ENCODE results near the gene ATXN2L. TPM values are rescaled to one million over a fixed set of nuclear protein-coding genes. Genes with fewer than 3 reads are reported as not detected.

The ATXN2L gene
- polyA plus RNA-seq, 1 of the 3 experiments (the other 2 are of a cell fraction): 39.2 TPM

DNA sequence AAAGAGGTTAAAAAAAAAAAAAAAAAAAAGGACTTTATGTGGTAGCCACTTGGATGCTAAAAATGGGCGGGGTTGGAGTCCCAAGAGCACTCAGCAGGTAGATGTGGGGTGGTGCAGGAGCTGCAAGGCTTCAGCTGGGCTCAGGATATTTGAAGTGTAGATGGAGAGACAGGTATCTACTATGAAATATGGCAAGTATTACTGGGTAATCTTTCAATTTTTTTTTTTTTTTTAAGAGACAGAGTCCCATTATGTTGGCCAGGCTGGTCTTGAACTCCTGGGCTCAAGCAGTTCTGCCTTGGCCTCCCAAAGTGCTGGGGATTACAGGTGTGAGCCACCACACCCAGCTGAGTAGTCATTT, 15.7 kb downstream of the ATXN2L start:
- 100% methylated on average over 1 of the region's 1 CpG for WGBS (ENCODE audit: low lambda C conversion rate)
- H3K4me2 ChIP-seq: no peak overlapping the region
- no peaks in the 10 kb centered on the region for H3K4me1 ChIP-seq (ENCODE audit: control insufficient read depth in 1 of 2, insufficient read depth in 2 of 2, low read depth in 1 of 2, low read length in 1 of 2)
- H4K20me1 ChIP-seq (ENCODE audit: insufficient read depth): no peaks in the 10 kb centered on the region
- POLR2A ChIA-PET: interaction anchor here (1.1 to 1.8 kb wide), 3 partner anchors 8 to 17 kb away, joined by 3 to 9 read pairs (median 5); partner anchors contain the start of genes ATXN2L and TUFM
- DNase-seq: no peak
- TF ChIP-seq, protein P1, sequence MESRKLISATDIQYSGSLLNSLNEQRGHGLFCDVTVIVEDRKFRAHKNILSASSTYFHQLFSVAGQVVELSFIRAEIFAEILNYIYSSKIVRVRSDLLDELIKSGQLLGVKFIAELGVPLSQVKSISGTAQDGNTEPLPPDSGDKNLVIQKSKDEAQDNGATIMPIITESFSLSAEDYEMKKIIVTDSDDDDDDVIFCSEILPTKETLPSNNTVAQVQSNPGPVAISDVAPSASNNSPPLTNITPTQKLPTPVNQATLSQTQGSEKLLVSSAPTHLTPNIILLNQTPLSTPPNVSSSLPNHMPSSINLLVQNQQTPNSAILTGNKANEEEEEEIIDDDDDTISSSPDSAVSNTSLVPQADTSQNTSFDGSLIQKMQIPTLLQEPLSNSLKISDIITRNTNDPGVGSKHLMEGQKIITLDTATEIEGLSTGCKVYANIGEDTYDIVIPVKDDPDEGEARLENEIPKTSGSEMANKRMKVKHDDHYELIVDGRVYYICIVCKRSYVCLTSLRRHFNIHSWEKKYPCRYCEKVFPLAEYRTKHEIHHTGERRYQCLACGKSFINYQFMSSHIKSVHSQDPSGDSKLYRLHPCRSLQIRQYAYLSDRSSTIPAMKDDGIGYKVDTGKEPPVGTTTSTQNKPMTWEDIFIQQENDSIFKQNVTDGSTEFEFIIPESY (IDR thresholded peaks at IDR 0.05; ENCODE audit: borderline replicate concordance, low read depth): no peak
- TF ChIP-seq TAF1 (IDR thresholded peaks at IDR 0.05; ENCODE audit: borderline replicate concordance, low read depth, low read length): no peak
- no peak for TF ChIP-seq NRF1 (IDR thresholded peaks at IDR 0.05; ENCODE audit: low read depth, low read length)
- no peak for TF ChIP-seq SMC3 (IDR thresholded peaks at IDR 0.05; ENCODE audit: low read depth, low read length)
- TF ChIP-seq, protein P2, sequence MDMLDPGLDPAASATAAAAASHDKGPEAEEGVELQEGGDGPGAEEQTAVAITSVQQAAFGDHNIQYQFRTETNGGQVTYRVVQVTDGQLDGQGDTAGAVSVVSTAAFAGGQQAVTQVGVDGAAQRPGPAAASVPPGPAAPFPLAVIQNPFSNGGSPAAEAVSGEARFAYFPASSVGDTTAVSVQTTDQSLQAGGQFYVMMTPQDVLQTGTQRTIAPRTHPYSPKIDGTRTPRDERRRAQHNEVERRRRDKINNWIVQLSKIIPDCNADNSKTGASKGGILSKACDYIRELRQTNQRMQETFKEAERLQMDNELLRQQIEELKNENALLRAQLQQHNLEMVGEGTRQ (IDR thresholded peaks at IDR 0.05; ENCODE audit: borderline replicate concordance, low read depth, low read length): no peak
- TF ChIP-seq EP300 (IDR thresholded peaks at IDR 0.05; ENCODE audit: borderline replicate concordance in 1 of 2, low read depth in 1 of 2, low read length in 1 of 2): no peak
- H3K27me3 ChIP-seq (ENCODE audit: insufficient read depth): no peaks in the 10 kb centered on the region
- H3K4me3 ChIP-seq (ENCODE audit: low read depth in 2 of 2, low read length in 1 of 2): no peak overlapping the region
- peaks cover 42% of the 10 kb centered on the region for H3F3A ChIP-seq (replicated peaks; ENCODE audit: insufficient read depth)
- H3K27ac ChIP-seq (ENCODE audit: low read depth in 2 of 2, low read length in 1 of 2): no peak overlapping the region
- H3K36me3 ChIP-seq (replicated peaks in 1 of 2; ENCODE audit: control insufficient read depth in 1 of 2, insufficient read depth in 2 of 2, low read length in 1 of 2): peaks cover 25 to 45% of the 10 kb centered on the region in 2 experiments
- H2AFZ ChIP-seq (ENCODE audit: low read depth): no peak overlapping the region
- H3K9me2 ChIP-seq: no peaks in the 10 kb centered on the region
- H3K9ac ChIP-seq: no peak overlapping the region
- H3K79me2 ChIP-seq (ENCODE audit: insufficient read depth): peaks cover 11% of the 10 kb centered on the region; the same call in 1 of the 2 replicates
- CTCF ChIA-PET: interaction anchor here (1.4 kb wide), 1 partner anchor 107 kb away, joined by 5 read pairs; no protein-coding TSS in a partner anchor
- no peaks in the 10 kb centered on the region for H3K9me3 ChIP-seq

DNA sequence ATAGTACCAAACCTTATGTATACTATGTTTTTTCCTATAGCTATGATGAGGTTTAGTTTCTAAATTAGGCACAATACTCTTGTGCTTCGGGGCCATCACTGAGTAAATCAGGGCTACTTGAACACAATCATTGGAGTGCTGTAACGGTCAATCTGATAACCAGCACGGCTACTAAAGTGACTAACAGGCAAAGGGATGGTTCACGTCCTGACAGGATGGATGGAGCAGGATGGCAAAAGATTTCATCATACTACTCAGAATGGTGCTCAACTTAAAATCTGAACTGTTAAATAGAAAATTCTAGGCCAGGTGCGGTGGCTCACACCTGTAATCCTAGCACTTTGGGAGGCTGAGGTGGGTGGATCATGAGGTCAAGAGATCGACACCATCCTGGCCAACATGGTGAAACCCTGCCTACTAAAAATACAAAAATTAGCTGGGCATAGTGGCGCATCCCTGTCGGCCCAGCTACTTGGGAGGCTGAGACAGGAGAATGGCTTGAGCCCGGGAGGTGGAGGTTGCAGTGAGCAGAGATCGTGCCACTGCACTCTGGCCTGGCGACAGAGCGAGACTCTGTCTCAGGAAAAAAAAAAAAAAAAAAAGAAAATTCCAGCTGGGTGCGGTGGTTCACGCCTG, 16.3 kb downstream of the ATXN2L start:
- Histone ChIP-seq H3K27me3 (ENCODE audit: insufficient read depth) (no peaks in the 10 kb centered on the region), H3K27ac (ENCODE audit: low read depth in 2 of 2, low read length in 1 of 2) (no peak overlapping the region), H3K4me2 (no peak overlapping the region), H3F3A (replicated peaks; ENCODE audit: insufficient read depth) (peaks cover 42% of the 10 kb centered on the region), H3K9me2 (no peaks in the 10 kb centered on the region), H4K20me1 (ENCODE audit: insufficient read depth) (no peaks in the 10 kb centered on the region), H3K79me2 (ENCODE audit: insufficient read depth) (peaks cover 8% of the 10 kb centered on the region; the same call in 1 of the 2 replicates), H3K4me3 (ENCODE audit: low read depth in 2 of 2, low read length in 1 of 2) (no peak overlapping the region), H3K4me1 (ENCODE audit: control insufficient read depth in 1 of 2, insufficient read depth in 2 of 2, low read depth in 1 of 2, low read length in 1 of 2) (no peaks in the 10 kb centered on the region), H2AFZ (ENCODE audit: low read depth) (no peak overlapping the region), H3K9me3 (no peaks in the 10 kb centered on the region), H3K36me3 (replicated peaks in 1 of 2; ENCODE audit: control insufficient read depth in 1 of 2, insufficient read depth in 2 of 2, low read length in 1 of 2) (peaks cover 27 to 45% of the 10 kb centered on the region in 2 experiments), H3K9ac (no peak overlapping the region)
- no peak for DNase-seq
- CTCF ChIA-PET: interaction anchor here (1.2 kb wide), 1 partner anchor 106 kb away, joined by 3 read pairs; no protein-coding TSS in a partner anchor
- POLR2A ChIA-PET: interaction anchor here (0.7 to 1.1 kb wide), 3 partner anchors 16 to 1920 kb away, joined by 3 to 5 read pairs (median 3); no protein-coding TSS in a partner anchor
- whole genome bisulfite sequencing (ENCODE audit: low lambda C conversion rate): 94% methylated on average over 14 of the region's 14 CpGs
- TF ChIP-seq, protein P2 (IDR thresholded peaks at IDR 0.05; ENCODE audit: borderline replicate concordance, low read depth, low read length): no peak
- TF ChIP-seq SMC3 (IDR thresholded peaks at IDR 0.05; ENCODE audit: low read depth, low read length) (no peak), EP300 (IDR thresholded peaks at IDR 0.05; ENCODE audit: borderline replicate concordance in 1 of 2, low read depth in 1 of 2, low read length in 1 of 2) (no peak), ELF1 (IDR thresholded peaks at IDR 0.05) (no peak), MEF2A (IDR thresholded peaks at IDR 0.05; ENCODE audit: borderline replicate concordance, low read depth) (no peak), FOXJ3 (CRISPR knock-in tag; IDR thresholded peaks at IDR 0.05) (no peak), MXI1 (IDR thresholded peaks at IDR 0.05; ENCODE audit: low read depth, low read length) (no peak), FOXM1 (IDR thresholded peaks at IDR 0.05; ENCODE audit: low read depth) (no peak), EZH2phosphoT487 (IDR thresholded peaks at IDR 0.05; ENCODE audit: borderline replicate concordance, low read depth) (no peak), RFX5 (IDR thresholded peaks at IDR 0.05; ENCODE audit: low read length) (no peak), POLR2AphosphoS5 (IDR thresholded peaks at IDR 0.05; ENCODE audit: low read depth, low read length) (no peak)
- TF ChIP-seq, protein P3, sequence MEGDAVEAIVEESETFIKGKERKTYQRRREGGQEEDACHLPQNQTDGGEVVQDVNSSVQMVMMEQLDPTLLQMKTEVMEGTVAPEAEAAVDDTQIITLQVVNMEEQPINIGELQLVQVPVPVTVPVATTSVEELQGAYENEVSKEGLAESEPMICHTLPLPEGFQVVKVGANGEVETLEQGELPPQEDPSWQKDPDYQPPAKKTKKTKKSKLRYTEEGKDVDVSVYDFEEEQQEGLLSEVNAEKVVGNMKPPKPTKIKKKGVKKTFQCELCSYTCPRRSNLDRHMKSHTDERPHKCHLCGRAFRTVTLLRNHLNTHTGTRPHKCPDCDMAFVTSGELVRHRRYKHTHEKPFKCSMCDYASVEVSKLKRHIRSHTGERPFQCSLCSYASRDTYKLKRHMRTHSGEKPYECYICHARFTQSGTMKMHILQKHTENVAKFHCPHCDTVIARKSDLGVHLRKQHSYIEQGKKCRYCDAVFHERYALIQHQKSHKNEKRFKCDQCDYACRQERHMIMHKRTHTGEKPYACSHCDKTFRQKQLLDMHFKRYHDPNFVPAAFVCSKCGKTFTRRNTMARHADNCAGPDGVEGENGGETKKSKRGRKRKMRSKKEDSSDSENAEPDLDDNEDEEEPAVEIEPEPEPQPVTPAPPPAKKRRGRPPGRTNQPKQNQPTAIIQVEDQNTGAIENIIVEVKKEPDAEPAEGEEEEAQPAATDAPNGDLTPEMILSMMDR (IDR thresholded peaks at IDR 0.05): no peak
- TF ChIP-seq, protein P4, sequence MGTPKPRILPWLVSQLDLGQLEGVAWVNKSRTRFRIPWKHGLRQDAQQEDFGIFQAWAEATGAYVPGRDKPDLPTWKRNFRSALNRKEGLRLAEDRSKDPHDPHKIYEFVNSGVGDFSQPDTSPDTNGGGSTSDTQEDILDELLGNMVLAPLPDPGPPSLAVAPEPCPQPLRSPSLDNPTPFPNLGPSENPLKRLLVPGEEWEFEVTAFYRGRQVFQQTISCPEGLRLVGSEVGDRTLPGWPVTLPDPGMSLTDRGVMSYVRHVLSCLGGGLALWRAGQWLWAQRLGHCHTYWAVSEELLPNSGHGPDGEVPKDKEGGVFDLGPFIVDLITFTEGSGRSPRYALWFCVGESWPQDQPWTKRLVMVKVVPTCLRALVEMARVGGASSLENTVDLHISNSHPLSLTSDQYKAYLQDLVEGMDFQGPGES (IDR thresholded peaks at IDR 0.05; ENCODE audit: low read depth, low read length): no peak
- TF ChIP-seq, protein P5, sequence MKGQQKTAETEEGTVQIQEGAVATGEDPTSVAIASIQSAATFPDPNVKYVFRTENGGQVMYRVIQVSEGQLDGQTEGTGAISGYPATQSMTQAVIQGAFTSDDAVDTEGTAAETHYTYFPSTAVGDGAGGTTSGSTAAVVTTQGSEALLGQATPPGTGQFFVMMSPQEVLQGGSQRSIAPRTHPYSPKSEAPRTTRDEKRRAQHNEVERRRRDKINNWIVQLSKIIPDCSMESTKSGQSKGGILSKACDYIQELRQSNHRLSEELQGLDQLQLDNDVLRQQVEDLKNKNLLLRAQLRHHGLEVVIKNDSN (IDR thresholded peaks at IDR 0.05; ENCODE audit: borderline replicate concordance, low read depth): no peak
